IMR-90 (cell line): ENCODE measurements around the gene DAPK1. TPM values are rescaled to one million over a fixed set of nuclear protein-coding genes. Genes with fewer than 3 reads are reported as not detected.

Experiments
- ATAC-seq: fragments of 200-7000 bp; cut with Tn5 transposase; 2 replicates; pipeline ENCODE4 v1.9.1; 2020; ENCODE audit warnings: low read depth, mild to moderate bottlenecking, moderate library complexity
- BruUV-seq: library from RNA; stranded (reverse); fragments of 400-500 nt; replicated peaks from 2 replicates; lab custom pipeline; 2021; lab: Mats Ljungman, UMichigan
- CTCF ChIA-PET: fragments of 300-600 bp; formaldehyde crosslinking; extraction: SDS; loops from one replicate; lab custom pipeline; 2021; ENCODE audit warnings: antibody characterized with exemption; lab: Yijun Ruan, JAX
- POLR2A ChIA-PET: fragments of 300-600 bp; sonication (Branson Sonifier 250); formaldehyde crosslinking; loops from one replicate; lab custom pipeline; 2022; ENCODE audit warnings: antibody characterized with exemption; ENCODE audit not compliant: unreplicated experiment; lab: Charles Lee
- DNase-seq: peaks from one replicate; pipeline ENCODE4 v3.0.0; 2013
- H2AFZ ChIP-seq: replicated peaks from 2 replicates; pipeline ENCODE3; 2013; ENCODE audit warnings: low read length, mild to moderate bottlenecking; ENCODE audit not compliant: poor library complexity
- H2AK5ac ChIP-seq: 2 replicates; pipeline ENCODE4 v1.6.1; 2013; ENCODE audit warnings: low read depth, low read length, inconsistent platforms
- H2AK9ac ChIP-seq: replicated peaks from 2 replicates; pipeline ENCODE3; 2013; ENCODE audit warnings: mild to moderate bottlenecking, low read depth, low read length, moderate library complexity; ENCODE audit not compliant: poor library complexity
- H2BK120ac ChIP-seq: 2 replicates; pipeline ENCODE4 v1.6.1; 2013; ENCODE audit warnings: low read depth, low read length, inconsistent platforms
- H2BK15ac ChIP-seq: 3 replicates; pipeline ENCODE4 v1.6.1; 2013; ENCODE audit warnings: low read depth, low read length, inconsistent platforms
- H2BK20ac ChIP-seq: 2 replicates; pipeline ENCODE4 v1.6.1; 2013; ENCODE audit warnings: low read depth, mild to moderate bottlenecking, inconsistent platforms, low read length, moderate library complexity
- H2BK5ac ChIP-seq: 2 replicates; pipeline ENCODE4 v1.6.1; 2013; ENCODE audit warnings: mild to moderate bottlenecking, low read depth, low read length, inconsistent platforms; ENCODE audit not compliant: poor library complexity, severe bottlenecking
- H3K14ac ChIP-seq: replicated peaks from 2 replicates; pipeline ENCODE4 v1.6.1; 2013; ENCODE audit warnings: low read depth, low read length, inconsistent platforms
- H3K18ac ChIP-seq: 2 replicates; pipeline ENCODE4 v1.6.1; 2013; ENCODE audit warnings: low read depth, low read length, control low read depth
- H3K23ac ChIP-seq: 2 replicates; pipeline ENCODE4 v1.6.1; 2013; ENCODE audit warnings: low read depth, low read length, inconsistent platforms
- H3K27ac ChIP-seq: 2 replicates; pipeline ENCODE4 v1.5.1; 2013; ENCODE audit warnings: mild to moderate bottlenecking, control low read depth, low read length; ENCODE audit not compliant: insufficient read depth
- H3K27me3 ChIP-seq: 2 replicates; pipeline ENCODE4 v1.6.1; 2013; ENCODE audit warnings: low read length; ENCODE audit not compliant: control insufficient read depth, insufficient read depth
- H3K36me3 ChIP-seq: 2 replicates; pipeline ENCODE4 v1.6.1; 2013; ENCODE audit warnings: low read length, mixed read lengths; ENCODE audit not compliant: control insufficient read depth, insufficient read depth
- H3K4ac ChIP-seq: 2 replicates; pipeline ENCODE4 v1.6.1; 2013; ENCODE audit warnings: low read depth, low read length, inconsistent platforms
- H3K4me1 ChIP-seq: 2 replicates; pipeline ENCODE4 v1.6.1; 2013; ENCODE audit warnings: low read length, mixed read lengths; ENCODE audit not compliant: control insufficient read depth, insufficient read depth
- H3K4me2 ChIP-seq: 2 replicates; pipeline ENCODE4 v1.6.1; 2013; ENCODE audit warnings: low read depth, mild to moderate bottlenecking, control low read depth, low read length, moderate library complexity
- H3K4me3 ChIP-seq: 2 replicates; pipeline ENCODE4 v1.5.1; 2013; ENCODE audit warnings: low read depth, mild to moderate bottlenecking, control low read depth, low read length, moderate library complexity; ENCODE audit not compliant: insufficient read depth
- H3K56ac ChIP-seq: 2 replicates; pipeline ENCODE4 v1.6.1; 2013; ENCODE audit warnings: low read length, inconsistent platforms; ENCODE audit not compliant: insufficient read depth; ENCODE audit errors: extremely low read depth
- H3K79me1 ChIP-seq, 2 experiments: 2 replicates each; pipeline ENCODE4 v1.6.1; 2013; ENCODE audit warnings: low read length in 2 of 2, inconsistent platforms in 1 of 2, low read depth in 1 of 2
- H3K9ac ChIP-seq: 2 replicates; pipeline ENCODE4 v1.6.1; 2013; ENCODE audit warnings: low read depth, low read length, control low read depth
- H3K9me1 ChIP-seq: 2 replicates; pipeline ENCODE4 v1.6.1; 2013; ENCODE audit warnings: low read length, inconsistent platforms; ENCODE audit not compliant: insufficient read depth
- H3K9me3 ChIP-seq: 2 replicates; pipeline ENCODE4 v1.6.1; 2013; ENCODE audit warnings: low read length; ENCODE audit not compliant: control insufficient read depth, insufficient read depth
- H4K20me1 ChIP-seq: 2 replicates; pipeline ENCODE4 v1.6.1; 2013; ENCODE audit warnings: low read length, inconsistent platforms; ENCODE audit not compliant: insufficient read depth
- H4K5ac ChIP-seq: 2 replicates; pipeline ENCODE4 v1.6.1; 2013; ENCODE audit warnings: mild to moderate bottlenecking, low read depth, low read length, control low read depth
- H4K8ac ChIP-seq, 2 experiments: 2 replicates each; pipeline ENCODE4 v1.6.1; 2013; ENCODE audit warnings: low read depth in 2 of 2, low read length in 2 of 2, control low read depth in 1 of 2, inconsistent platforms in 1 of 2
- H4K91ac ChIP-seq: 2 replicates; pipeline ENCODE4 v1.6.1; 2013; ENCODE audit warnings: low read depth, low read length, inconsistent platforms; ENCODE audit not compliant: insufficient read depth
- CEBPB ChIP-seq: IDR thresholded peaks from 2 replicates; pipeline ENCODE4 v1.6.1; 2012; ENCODE audit warnings: low read depth, low read length, improper control_type of control experiment
- CHD1 ChIP-seq: IDR thresholded peaks from 2 replicates; pipeline ENCODE4 v1.6.1; 2012; ENCODE audit warnings: low read depth, low read length, improper control_type of control experiment
- CTCF ChIP-seq: conservative IDR thresholded peaks from 2 replicates; pipeline ENCODE4 v1.5.1; 2012; ENCODE audit warnings: mild to moderate bottlenecking, low read depth, low read length, improper control_type of control experiment
- ELK1 ChIP-seq: fragments of 150-350 bp; IDR thresholded peaks from 2 replicates; pipeline ENCODE4 v1.6.1; 2016; ENCODE audit warnings: low read depth, mild to moderate bottlenecking, low read length, moderate library complexity, borderline replicate concordance
- MAFK ChIP-seq: IDR thresholded peaks from 2 replicates; pipeline ENCODE4 v1.6.1; 2012; ENCODE audit warnings: low read depth, low read length, improper control_type of control experiment
- MAZ ChIP-seq: IDR thresholded peaks from 2 replicates; pipeline ENCODE4 v1.6.1; 2012; ENCODE audit warnings: low read depth, mild to moderate bottlenecking, low read length, improper control_type of control experiment, moderate library complexity, borderline replicate concordance
- MXI1 ChIP-seq: IDR thresholded peaks from 2 replicates; pipeline ENCODE4 v1.6.1; 2012; ENCODE audit warnings: low read depth, mild to moderate bottlenecking, low read length, moderate library complexity, borderline replicate concordance
- POLR2A ChIP-seq: IDR thresholded peaks from 2 replicates; pipeline ENCODE4 v1.6.1; 2012; ENCODE audit warnings: mild to moderate bottlenecking, low read depth, low read length
- RAD21 ChIP-seq: IDR thresholded peaks from 2 replicates; pipeline ENCODE4 v1.6.1; 2012; ENCODE audit warnings: low read length, improper control_type of control experiment
- RCOR1 ChIP-seq: IDR thresholded peaks from 2 replicates; pipeline ENCODE4 v1.6.1; 2012; ENCODE audit warnings: mild to moderate bottlenecking, low read length, improper control_type of control experiment; ENCODE audit not compliant: insufficient replicate concordance
- RFX5 ChIP-seq: IDR thresholded peaks from 2 replicates; pipeline ENCODE4 v1.8.0; 2012; ENCODE audit warnings: low read depth, mild to moderate bottlenecking, low read length, moderate library complexity
- SMC3 ChIP-seq: fragments of 150-350 bp; IDR thresholded peaks from 2 replicates; pipeline ENCODE4 v1.6.1; 2016; ENCODE audit warnings: low read depth, mild to moderate bottlenecking, antibody characterized with exemption, low read length, moderate library complexity
- USF2 ChIP-seq: fragments of 150-350 bp; IDR thresholded peaks from 2 replicates; pipeline ENCODE4 v1.6.1; 2017; ENCODE audit warnings: mild to moderate bottlenecking, antibody characterized with exemption, low read length, low read depth
- WGBS, 2 experiments: methylation state at CpG; one replicate each; pipeline versions ENCODE4 v1.1.5 to v1.1.7; 2013; ENCODE audit warnings: missing lambda C conversion rate in 2 of 2; ENCODE audit not compliant: insufficient read length in 1 of 2; ENCODE audit errors: extremely low coverage in 2 of 2; 5-methylcytosine and 5-hydroxymethylcytosine counted together
- dilution Hi-C: fragments of 300-500 bp; cut with HindIII; formaldehyde crosslinking; loops from one replicate; pipeline ENCODE4 v1.14.3; 2018; ENCODE audit warnings: low sequenced_read_pairs; ENCODE audit not compliant: unreplicated experiment
- in situ Hi-C: fragments of 300-500 bp; cut with MboI; formaldehyde crosslinking; loops from 3 replicates; pipeline ENCODE4 v1.14.3; 2019; ENCODE audit warnings: low sequenced_read_pairs, inconsistent platforms, mixed read lengths
- intact Hi-C: fragments of 100-400 bp; cut with micrococcal nuclease; formaldehyde crosslinking; loops from 2 replicates; pipeline ENCODE4 v1.10.0; 2022
- polyA plus RNA-seq, 3 experiments: library from polyadenylated mRNA; depleted of rRNA; stranded (reverse); fragments of >200 nt; gene quantifications; 2 replicates each; pipeline ENCODE4 v1.2.3, GENCODE V29; 2012; ENCODE audit warnings: low replicate concordance in 1 of 3
- total RNA-seq: library from RNA; depleted of rRNA; stranded (reverse); fragments of >200 nt; gene quantifications from 2 replicates; pipeline ENCODE4 v1.2.3, GENCODE V29; 2012

Gene DAPK1
- total and polyA plus RNA-seq, 2 of the 4 experiments (the other 2 are of a cell fraction), result under 0.01 to 0.03 TPM

GRCh38 chr9:87644659-87645058 lies 147.0 kb downstream of the DAPK1 start:
- in situ Hi-C loops, result no loop called here
- no peak overlapping the region for H3K4me2 ChIP-seq
- POLR2A ChIA-PET, result no interaction called here

More at GRCh38 chr9:87644659-87645058, 147.0 kb downstream of the DAPK1 start:
- dilution Hi-C loops (no loop called here), intact Hi-C loops (loop anchor here (5.0 kb wide), 1 partner anchor 307 kb away; no protein-coding TSS in a partner anchor)
- CTCF ChIA-PET, result no interaction called here
- Histone ChIP-seq H2BK15ac (no peak overlapping the region), H3K27me3 (peaks cover 6% of the 10 kb centered on the region), H2AK5ac (no peak overlapping the region), H3K4me1 (peaks cover 2% of the 10 kb centered on the region; the same call in 1 of the 2 replicates), H3K56ac (no peak overlapping the region), H3K36me3 (no peaks in the 10 kb centered on the region), H3K4ac (no peak overlapping the region), H4K5ac (no peak overlapping the region), H4K91ac (no peak overlapping the region), H2AFZ (no peak overlapping the region), H3K18ac (no peak overlapping the region), H2BK5ac (no peak overlapping the region), H3K4me3 (no peak overlapping the region), H4K20me1 (no peaks in the 10 kb centered on the region), H3K9me3 (no peaks in the 10 kb centered on the region), H4K8ac (no peak overlapping the region), H2BK120ac (no peak overlapping the region), H2BK20ac (no peak overlapping the region), H3K79me1 (no peaks in the 10 kb centered on the region), H3K9me1 (no peaks in the 10 kb centered on the region), H3K27ac (no peak overlapping the region), H3K23ac (no peak overlapping the region), H3K14ac (no peak overlapping the region), H3K9ac (no peak overlapping the region), H2AK9ac (no peak overlapping the region)
- DNase-seq, result no peak
- TF ChIP-seq MAFK (no peak), POLR2A (no peak), ELK1 (no peak), USF2 (no peak), CHD1 (no peak), MXI1 (no peak), SMC3 (no peak), RAD21 (no peak), RFX5 (no peak), CEBPB (no peak), RCOR1 (no peak), MAZ (no peak), CTCF (no peak)
- WGBS, 2 experiments, result no CpG with 5 or more reads among the region's 1 CpG
- no peak for ATAC-seq
- no TSS peak for BruUV-seq
